ENCODE measurements around the gene TNS1. TPM values are rescaled to one million over a fixed set of nuclear protein-coding genes. Genes with fewer than 3 reads are reported as not detected.

TNS1 gene
- total RNA-seq, 3 donors from 2014 or later (not counting 1 experiment from before 2014, with no cell fraction given) = 1.1 to 3.0 (median 2.1) TPM

DNA sequence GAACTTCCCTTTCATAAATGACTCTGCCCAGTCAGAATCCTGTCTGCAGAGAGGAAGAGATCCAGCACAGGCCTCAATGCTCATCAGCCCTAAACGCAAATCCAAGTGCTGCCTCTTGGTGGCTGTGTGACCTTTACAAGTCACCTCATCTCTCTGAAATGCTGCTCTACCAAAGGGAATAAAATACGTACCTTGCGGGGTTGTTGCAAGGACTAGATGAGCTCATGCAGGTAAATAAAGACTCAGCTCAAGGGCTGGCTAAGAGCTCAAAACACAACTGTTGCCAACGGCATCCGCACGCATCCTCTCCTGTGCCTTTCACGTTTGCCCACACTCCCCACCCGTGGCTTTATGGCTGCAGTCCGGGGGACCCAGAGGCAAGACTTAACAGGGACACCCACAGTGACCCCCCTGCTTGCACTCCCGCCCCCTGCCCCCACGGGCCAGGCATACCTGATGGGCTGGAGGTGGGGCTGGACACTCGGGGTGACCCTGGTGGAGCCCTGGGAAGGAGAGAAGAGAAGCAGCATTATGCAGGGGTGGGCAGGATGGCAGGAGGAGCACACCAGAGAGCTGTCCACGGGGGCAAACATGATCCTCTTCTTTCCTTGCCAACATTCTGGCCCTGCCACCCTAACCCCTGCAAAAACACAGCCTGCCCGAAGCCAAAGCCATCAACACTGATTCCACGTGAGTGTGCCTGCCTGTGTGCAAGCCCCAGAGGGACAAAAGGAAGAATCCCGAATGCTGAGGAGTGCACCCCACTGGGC is 102.6 kb downstream of the TNS1 start:
- Mint-ChIP-seq H3K36me3 (no peaks in the 10 kb centered on the region), H3K27me3 (ENCODE audit: low read depth in 2 of 2) (peaks cover 7 to 8% of the 10 kb centered on the region in 2 donors), H3K4me3 (no peak overlapping the region), H3K9me3 (no peaks in the 10 kb centered on the region), H3K4me1 (peaks cover 0 to 16% of the 10 kb centered on the region in 2 donors), H3K27ac (no peak overlapping the region)
- no peak for DNase-seq
- Histone ChIP-seq H3K4me1 (ENCODE audit: control insufficient read depth, insufficient read depth, low read length) (peaks cover 11% of the 10 kb centered on the region), H3K36me3 (ENCODE audit: control insufficient read depth, insufficient read depth, low read length) (no peaks in the 10 kb centered on the region), H3K9me3 (ENCODE audit: control insufficient read depth, insufficient read depth, low read length) (no peaks in the 10 kb centered on the region), H3K27ac (ENCODE audit: low read length) (no peak overlapping the region), H3K4me3 (ENCODE audit: low read length) (no peak overlapping the region), H3K27me3 (ENCODE audit: control insufficient read depth, insufficient read depth, low read length) (no peaks in the 10 kb centered on the region)
- 77% methylated on average over 16 of the region's 16 CpGs for WGBS (ENCODE audit: insufficient coverage)
- no peak for ATAC-seq
- TF ChIP-seq, protein P1, sequence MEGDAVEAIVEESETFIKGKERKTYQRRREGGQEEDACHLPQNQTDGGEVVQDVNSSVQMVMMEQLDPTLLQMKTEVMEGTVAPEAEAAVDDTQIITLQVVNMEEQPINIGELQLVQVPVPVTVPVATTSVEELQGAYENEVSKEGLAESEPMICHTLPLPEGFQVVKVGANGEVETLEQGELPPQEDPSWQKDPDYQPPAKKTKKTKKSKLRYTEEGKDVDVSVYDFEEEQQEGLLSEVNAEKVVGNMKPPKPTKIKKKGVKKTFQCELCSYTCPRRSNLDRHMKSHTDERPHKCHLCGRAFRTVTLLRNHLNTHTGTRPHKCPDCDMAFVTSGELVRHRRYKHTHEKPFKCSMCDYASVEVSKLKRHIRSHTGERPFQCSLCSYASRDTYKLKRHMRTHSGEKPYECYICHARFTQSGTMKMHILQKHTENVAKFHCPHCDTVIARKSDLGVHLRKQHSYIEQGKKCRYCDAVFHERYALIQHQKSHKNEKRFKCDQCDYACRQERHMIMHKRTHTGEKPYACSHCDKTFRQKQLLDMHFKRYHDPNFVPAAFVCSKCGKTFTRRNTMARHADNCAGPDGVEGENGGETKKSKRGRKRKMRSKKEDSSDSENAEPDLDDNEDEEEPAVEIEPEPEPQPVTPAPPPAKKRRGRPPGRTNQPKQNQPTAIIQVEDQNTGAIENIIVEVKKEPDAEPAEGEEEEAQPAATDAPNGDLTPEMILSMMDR (IDR thresholded peaks at IDR 0.05) = no peak
- intact Hi-C loops (cut with micrococcal nuclease) = no loop called here

DNA sequence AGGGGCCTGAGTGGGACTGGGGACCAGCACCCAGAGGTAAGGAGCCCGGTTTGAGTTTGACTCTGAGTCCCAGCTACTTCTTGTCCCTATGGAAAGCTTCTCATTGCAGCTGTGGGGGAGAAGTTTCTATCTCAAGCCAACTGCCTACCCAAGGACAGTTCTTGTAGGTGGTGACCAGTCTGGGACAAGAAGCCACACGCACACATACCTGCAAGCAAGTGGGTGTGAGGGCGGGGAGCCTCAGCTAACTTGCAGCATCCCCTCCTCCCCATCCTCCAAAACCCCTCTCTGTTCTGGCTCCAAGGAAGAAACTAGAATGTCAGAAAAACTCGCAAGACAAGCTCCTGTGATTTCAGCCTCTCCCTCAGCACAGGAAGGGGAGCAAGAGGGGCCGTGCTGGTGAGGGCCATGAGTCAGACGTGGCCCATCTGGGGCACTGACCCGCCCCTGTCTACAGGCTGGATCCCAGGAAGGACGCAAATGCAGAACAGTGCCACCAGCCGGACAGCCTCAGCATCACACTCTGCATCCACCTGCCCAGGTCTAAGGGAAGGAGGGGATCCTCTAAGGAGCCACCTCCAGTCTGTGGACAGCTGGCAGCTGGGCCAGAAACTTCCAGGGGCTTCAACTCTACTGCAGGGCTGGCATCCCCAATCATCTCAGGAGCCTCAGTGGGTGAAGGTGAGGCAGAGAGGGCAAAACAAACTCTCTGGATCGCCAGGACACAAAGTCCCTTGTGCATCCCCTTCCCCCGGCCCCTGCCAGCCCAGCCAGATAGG is 103.4 kb downstream of the TNS1 start:
- TF ChIP-seq, protein P1 (IDR thresholded peaks at IDR 0.05) = no peak
- Mint-ChIP-seq H3K27ac (no peak overlapping the region), H3K4me3 (no peak overlapping the region), H3K4me1 (peaks cover 0 to 11% of the 10 kb centered on the region in 2 donors), H3K27me3 (ENCODE audit: low read depth in 2 of 2) (peaks cover 3 to 7% of the 10 kb centered on the region in 2 donors), H3K36me3 (no peaks in the 10 kb centered on the region), H3K9me3 (no peaks in the 10 kb centered on the region)
- H3K9me3 ChIP-seq (ENCODE audit: control insufficient read depth, insufficient read depth, low read length) = no peaks in the 10 kb centered on the region
- intact Hi-C loops (cut with micrococcal nuclease) = no loop called here
- H3K27me3 ChIP-seq (ENCODE audit: control insufficient read depth, insufficient read depth, low read length) = no peaks in the 10 kb centered on the region
- DNase-seq (no peak), ATAC-seq (no peak)
- peaks cover 10% of the 10 kb centered on the region for H3K4me1 ChIP-seq (ENCODE audit: control insufficient read depth, insufficient read depth, low read length)
- H3K4me3 ChIP-seq (ENCODE audit: low read length) = no peak overlapping the region
- no peaks in the 10 kb centered on the region for H3K36me3 ChIP-seq (ENCODE audit: control insufficient read depth, insufficient read depth, low read length)
- WGBS (ENCODE audit: insufficient coverage) = 85% methylated on average over 11 of the region's 11 CpGs
- H3K27ac ChIP-seq (ENCODE audit: low read length) = no peak overlapping the region

DNA sequence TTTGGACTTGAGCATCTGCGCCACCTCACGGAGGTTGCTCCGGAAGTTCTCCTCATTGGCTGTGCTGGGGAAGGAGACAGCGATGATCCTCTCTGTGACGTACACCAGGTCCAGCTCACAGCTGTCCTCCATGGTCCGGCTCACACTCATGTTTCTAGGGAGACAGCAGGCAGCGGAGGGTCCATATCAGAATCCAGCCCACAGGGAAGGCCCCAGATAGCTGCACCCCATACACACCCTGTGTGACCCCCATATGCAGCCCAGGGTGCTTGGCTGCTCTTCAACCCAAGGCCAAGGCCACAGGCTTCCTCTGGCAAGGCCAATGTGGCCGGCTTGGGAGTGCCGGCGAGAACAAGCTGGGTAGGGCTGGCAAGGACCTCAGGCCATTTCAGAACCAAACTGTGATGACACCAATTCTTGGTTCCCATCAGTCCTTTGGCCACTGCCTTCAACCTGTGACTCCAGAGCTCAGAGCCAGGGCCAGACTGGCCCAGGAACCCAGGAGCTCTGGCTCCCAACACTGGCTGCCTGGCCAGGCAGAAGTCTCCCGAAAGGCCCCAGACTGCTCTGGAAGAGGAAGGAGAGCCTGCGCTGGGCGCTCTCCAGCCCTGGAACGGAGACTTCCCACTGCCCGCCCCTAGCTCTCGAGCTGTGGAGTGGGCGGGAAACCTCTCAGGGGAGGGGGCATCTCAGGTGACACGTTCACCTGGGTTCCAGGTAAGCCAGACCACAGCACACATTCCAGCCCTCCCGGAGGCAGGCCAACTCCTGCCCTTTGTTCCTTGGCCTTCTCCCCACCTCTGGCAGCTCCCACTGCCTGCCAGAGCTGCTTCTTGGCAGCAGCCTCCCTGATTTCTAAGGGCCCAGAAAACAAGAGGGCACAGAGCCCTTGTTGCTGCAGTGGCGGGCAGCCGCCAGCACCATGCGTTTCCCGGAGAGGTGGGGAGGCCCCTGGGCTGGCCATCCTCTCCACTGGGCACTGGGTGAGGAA is 104.7 kb downstream of the TNS1 start:
- H3K4me1 ChIP-seq (ENCODE audit: control insufficient read depth, insufficient read depth, low read length) = peaks cover 10% of the 10 kb centered on the region
- ATAC-seq = no peak
- Mint-ChIP-seq H3K4me3 (no peak overlapping the region), H3K27me3 (ENCODE audit: low read depth in 2 of 2) (peaks cover 0 to under 1% of the 10 kb centered on the region in 2 donors), H3K27ac (no peak overlapping the region), H3K4me1 (peaks cover 0 to 9% of the 10 kb centered on the region in 2 donors), H3K9me3 (no peaks in the 10 kb centered on the region), H3K36me3 (no peaks in the 10 kb centered on the region)
- WGBS (ENCODE audit: insufficient coverage) = 92% methylated on average over 20 of the region's 23 CpGs
- H3K27me3 ChIP-seq (ENCODE audit: control insufficient read depth, insufficient read depth, low read length) = no peaks in the 10 kb centered on the region
- no peak overlapping the region for H3K27ac ChIP-seq (ENCODE audit: low read length)
- intact Hi-C loops (cut with micrococcal nuclease) = no loop called here
- no peaks in the 10 kb centered on the region for H3K9me3 ChIP-seq (ENCODE audit: control insufficient read depth, insufficient read depth, low read length)
- H3K4me3 ChIP-seq (ENCODE audit: low read length) = no peak overlapping the region
- DNase-seq = no peak
- TF ChIP-seq, protein P1 (IDR thresholded peaks at IDR 0.05) = no peak
- H3K36me3 ChIP-seq (ENCODE audit: control insufficient read depth, insufficient read depth, low read length) = no peaks in the 10 kb centered on the region
